ENCODE results near the gene LAMA2.

DNA sequence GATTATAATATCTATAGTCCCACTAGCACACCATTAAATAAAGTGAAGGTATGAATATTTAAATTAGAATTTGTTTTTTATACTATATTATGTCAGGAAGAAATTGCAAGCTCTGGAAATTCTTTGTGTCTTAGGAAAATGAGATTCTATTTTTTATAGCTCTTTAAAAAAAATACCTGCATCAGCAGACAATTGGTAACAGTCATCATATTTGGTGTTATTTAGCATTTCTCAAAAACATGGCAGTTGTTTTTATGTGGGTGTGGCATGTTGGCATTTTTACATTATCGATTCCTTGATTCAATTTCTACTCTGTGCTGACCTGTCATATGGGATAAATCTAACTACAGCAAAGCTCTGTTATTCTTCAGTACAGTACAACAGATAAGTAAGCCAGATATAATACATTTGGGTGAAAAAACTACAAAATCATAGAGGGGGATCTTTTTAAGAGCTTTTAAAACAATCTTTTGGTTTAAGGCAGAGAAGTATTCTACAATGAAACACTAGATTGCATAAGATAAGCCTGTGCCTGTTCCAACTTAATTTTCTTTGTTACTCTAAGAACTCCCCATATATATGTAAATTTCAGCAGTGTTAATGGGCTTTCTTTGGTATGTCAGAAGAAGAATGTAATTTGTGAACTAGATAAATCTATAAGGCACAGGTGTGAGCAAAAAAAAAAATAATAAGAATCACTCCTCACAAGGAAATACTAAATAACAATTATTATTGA lies 71.5 kb downstream of the LAMA2 start:
- no peak for TF ChIP-seq CTCF (IDR thresholded peaks at IDR 0.05; ENCODE audit: low read depth, low read length)
- TF ChIP-seq, protein P1, sequence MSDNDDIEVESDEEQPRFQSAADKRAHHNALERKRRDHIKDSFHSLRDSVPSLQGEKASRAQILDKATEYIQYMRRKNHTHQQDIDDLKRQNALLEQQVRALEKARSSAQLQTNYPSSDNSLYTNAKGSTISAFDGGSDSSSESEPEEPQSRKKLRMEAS (IDR thresholded peaks at IDR 0.05; ENCODE audit: low read depth, low read length), result no peak
- no peak for TF ChIP-seq POLR2A (IDR thresholded peaks at IDR 0.05; ENCODE audit: extremely low read depth, insufficient read length)

All from NB4 (cell line).